GM19238 (cell line): ENCODE measurements around the gene DCP2.

Source experiments
- DNase-seq: peaks from one replicate; pipeline ENCODE4 v3.0.0; 2011; ENCODE audit warnings: low spot score; ENCODE audit not compliant: insufficient read length

Gene DCP2

DNA sequence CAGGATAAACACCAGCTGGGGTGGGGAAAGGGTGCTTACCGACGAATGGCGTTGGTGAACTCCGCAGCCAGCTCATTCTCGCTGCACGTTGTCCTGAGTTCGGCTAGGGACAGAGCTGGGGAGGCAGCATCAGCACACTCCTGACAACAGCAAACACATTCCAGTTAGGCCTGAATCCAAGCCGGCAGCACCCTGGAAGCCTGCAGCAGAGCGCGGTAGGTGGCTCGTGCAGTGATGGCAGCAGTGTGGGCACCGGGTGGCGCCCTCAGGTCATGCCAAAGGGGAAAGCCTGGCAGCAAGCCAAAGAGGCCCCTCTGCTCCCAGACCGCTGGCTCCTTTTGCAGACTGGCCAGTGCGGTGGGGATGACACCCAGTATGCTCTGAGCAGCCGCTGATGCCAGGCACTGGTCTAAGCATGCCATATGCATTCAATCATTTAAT lies 66.9 kb downstream of the DCP2 start:
- no peak for DNase-seq

- DNase-seq: no peak
Measured at GRCh38 chr5:113044776-113045465, 68.3 kb downstream of the DCP2 start.

DNA sequence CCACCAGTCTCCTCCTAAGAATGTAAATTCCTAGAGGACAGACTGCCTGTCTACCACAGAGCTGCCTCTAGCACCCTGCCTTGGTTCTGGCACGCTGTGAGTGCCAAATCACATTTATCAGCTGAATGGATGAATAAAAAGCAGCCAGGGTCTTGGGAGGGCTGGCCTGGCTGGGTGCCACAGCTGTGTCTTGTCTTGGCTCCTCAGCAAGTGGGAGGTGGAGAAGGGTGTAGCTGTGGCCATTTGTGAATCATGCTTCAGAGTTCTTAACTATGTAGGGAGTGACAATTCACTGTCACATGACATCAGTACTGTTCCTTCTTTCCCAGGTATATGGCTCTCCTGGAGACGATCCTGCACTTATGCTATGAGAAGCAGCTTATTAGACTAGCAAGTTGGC lies 70.6 kb downstream of the DCP2 start:
- DNase-seq: no peak

DNA sequence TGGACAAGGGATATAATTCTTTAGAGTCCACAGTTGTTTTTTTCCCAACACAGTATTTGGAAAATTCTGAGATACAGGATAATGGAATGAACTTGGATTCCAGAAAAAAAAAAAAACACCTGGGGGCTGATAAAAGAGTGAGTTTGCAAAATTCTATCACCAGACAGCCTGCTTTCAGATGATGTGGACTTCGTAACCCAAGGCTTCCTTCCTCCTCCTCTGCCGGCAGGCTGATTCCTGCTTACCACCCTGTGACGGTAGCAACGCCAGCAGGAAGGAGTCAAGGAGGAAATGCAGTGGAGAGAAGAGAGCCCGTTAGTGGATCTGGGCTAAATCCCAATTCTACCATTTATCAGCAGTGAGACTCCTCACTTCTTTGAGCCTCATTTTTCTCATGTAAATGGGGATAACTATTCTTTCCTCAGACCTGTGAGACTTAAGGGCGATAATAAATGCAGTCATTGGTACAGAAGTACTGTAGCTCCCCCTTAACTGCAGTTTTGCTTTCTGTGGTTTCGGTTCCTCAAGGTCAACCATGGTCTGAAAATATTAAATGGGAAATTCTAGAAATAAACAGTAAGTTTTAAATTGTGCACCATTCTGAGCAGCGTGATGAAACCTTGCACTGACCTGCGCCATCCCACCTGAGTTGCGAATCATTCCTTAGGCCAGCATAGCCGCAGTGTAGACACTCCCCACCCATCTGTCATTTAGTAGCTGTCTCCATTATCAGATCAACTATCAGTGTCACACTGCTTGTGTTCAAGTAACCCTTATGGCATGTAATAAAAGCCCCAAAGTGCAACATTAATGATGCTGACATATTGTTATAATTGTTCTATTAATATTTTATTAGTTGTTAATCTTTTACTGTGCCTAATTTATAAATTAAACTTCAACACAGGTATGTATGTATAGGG lies 71.4 kb downstream of the DCP2 start:
- peak; percentile 25 for DNase-seq

GRCh38 chr5:113048931-113049330 lies 72.3 kb downstream of the DCP2 start:
- no peak for DNase-seq

DNA sequence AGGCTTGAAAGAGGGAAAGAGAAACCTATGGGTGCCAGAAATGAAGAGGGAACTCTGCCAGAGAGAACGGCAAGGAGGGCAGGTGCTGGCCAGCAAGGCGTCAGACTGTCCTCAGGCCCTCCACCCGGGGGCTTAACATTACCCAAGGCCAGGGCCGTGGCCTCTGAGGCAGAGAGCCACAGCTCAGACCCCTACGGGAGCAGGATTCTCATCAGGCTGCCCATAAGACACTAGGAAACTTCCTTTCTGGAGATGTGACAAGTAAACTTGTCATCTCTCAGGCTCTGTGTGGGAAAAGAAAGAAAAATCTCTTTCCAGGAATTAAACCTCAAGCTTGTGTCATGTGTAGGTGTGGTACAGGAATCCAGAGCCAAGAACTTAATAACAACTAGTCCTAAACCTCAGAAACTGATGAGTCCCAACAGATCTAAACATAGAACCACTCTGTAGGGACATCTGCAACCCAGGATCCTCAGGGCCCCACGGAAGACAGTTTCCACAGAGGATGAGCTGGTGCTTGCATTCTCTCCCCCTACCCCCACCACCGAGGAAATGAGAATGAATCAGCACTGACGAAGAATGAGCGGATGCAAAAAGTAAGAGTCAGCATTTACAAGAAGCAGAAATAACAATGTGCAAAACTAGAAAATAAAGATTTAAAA lies 74.3 kb downstream of the DCP2 start:
- no peak for DNase-seq

GRCh38 chr5:113052041-113052795 lies 75.6 kb downstream of the DCP2 start:
- DNase-seq: no peak

- DNase-seq: no peak
Measured at GRCh38 chr5:113053511-113053995, 77.0 kb downstream of the DCP2 start.

DNA sequence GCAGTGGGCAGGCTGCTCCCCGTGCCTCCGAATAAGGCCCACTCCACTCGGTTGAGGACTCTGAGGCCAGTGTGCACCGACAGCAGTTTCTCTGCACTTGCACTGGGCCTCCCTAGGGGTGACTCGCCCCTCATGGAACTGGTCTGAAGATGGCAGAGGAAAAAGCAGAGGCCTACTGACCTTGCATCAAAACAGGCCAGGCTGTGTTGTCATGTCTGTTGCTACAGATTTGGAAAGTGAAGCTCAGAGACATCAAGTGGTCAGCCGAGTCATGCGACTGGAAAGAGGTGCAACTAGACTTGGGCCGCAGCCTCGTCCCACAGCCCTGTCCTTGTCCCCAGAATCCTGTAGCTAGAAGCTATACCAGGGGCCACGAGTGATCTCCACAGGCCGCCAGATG lies 78.3 kb downstream of the DCP2 start:
- no peak for DNase-seq

DNA sequence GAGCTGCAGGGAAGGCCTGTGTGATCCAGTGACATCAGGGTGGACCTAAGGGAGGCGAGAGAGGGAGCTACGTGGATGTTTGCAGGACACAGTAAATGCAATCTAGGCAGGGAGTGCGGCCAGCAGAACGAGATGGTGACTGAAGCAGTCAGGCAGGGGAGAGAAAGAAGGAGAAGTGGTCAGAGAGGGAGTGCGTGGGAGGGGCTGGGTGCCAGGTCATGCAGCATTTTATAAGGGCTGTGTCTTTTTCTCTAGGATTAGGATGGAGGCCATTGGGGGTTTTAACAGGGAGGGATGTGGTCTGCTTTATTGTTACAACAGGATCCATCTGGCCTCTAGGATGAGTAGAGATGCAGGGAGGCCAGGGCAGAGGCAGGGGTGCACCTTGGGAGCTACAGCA lies 80.4 kb downstream of the DCP2 start:
- DNase-seq: no peak

DNA sequence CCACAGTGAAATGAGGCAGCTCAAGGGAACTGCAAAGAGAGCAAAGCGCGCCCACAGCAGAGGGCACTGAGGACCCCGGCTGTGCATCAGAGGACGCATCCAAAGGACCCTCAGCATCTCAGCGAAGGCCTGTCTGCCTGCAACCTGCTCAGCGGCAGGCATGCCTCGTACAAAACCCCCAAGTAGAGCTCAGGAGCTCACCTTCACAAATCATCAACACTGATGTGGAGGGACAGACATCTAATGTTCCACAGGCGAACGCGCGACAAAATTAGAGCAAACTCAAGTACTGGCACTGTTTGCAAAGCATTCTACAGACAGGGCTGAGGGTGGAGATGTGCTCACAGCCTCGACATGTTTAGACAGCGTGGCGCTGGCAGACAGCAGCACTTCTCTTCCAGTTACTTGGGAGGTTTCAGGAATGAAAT lies 81.0 kb downstream of the DCP2 start:
- DNase-seq: no peak

DNA sequence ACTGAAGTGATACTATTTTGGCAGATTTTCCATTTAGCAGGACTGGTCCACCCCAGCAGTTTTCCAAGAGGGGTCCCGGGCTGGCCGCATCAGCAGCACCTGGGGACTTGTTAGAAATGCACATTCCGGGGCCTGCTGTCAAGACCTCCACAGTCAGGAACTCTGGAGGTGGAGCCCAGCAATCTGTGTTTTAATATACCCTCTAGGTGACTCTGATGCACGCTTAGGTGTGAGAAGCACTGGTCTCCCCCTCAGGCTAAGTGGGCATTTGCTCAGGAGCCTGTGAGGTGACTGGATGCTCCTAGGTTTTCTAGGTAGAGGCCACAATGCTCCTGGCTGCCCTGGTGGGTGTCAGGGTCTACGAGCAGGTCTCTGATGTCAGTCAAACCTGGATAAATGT lies 81.7 kb downstream of the DCP2 start:
- no peak for DNase-seq

- no peak for DNase-seq
Measured at GRCh38 chr5:113058706-113059226, 82.2 kb downstream of the DCP2 start.

DNA sequence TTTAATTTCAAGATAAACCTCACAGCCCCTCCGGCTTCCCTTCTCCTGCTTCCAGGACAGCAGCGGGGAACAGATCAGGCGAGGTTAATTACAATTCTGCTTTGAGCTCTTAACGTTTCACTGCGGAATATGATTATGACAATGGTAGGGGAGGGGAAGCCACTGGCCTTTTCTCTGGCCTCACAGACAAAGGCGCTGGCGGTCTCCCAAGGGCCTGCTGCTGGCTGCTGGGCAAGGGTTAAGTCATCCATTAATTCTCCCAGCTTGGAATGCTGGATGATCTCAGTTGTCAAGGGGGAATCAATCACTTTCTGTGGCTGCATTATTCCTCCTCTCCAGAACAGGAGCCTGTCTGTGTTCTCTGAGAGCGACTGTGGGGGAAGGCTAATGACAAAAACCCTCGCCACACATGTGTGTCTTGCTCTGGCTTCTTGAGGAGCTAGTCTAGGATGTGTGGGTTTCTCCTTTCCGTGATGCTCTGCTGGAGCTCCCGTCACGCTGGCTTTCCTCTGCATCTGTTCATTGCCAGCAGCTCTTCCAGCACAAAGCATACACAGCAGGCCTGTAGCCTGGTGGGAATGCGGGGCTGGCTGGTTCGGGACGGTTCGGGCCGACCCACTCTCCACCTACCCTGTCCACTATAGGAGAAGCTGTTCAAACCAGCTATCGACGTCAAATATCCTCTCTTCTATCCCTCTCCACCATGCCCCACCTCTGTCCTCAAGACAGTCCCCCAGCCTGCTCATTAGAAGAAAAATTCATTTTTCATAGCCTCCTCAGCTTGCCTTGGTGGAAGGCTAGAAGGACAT lies 82.8 kb downstream of the DCP2 start:
- DNase-seq: no peak

DNA sequence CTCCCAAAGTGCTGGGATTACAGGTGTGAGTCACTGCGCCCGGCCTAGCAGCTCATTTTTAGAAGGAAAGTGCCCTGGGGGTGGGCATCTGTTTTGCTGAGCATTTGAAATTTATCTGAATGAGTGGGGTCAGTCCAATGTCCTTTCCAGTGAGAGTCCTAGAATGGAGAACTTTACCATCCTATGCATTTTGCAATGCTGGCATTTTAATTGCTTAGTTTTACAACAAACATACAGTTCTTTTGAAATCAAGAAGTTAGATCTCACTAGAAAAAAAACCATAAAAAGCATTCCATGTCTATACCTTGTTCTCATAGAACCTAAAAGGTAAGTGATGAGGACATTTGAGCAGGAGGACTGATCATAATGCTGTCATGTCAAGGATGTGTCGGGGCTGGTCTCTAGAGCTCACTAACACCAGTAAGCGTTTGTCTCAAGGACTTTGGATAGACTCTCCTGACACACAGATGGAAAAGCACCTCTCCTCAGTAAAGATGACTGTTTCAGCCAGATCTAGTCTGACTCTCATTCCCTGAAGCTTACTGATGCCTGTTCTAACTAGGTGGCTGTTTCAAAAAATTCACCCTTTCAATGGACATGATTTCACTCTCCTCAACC lies 83.9 kb downstream of the DCP2 start:
- no peak for DNase-seq

DNA sequence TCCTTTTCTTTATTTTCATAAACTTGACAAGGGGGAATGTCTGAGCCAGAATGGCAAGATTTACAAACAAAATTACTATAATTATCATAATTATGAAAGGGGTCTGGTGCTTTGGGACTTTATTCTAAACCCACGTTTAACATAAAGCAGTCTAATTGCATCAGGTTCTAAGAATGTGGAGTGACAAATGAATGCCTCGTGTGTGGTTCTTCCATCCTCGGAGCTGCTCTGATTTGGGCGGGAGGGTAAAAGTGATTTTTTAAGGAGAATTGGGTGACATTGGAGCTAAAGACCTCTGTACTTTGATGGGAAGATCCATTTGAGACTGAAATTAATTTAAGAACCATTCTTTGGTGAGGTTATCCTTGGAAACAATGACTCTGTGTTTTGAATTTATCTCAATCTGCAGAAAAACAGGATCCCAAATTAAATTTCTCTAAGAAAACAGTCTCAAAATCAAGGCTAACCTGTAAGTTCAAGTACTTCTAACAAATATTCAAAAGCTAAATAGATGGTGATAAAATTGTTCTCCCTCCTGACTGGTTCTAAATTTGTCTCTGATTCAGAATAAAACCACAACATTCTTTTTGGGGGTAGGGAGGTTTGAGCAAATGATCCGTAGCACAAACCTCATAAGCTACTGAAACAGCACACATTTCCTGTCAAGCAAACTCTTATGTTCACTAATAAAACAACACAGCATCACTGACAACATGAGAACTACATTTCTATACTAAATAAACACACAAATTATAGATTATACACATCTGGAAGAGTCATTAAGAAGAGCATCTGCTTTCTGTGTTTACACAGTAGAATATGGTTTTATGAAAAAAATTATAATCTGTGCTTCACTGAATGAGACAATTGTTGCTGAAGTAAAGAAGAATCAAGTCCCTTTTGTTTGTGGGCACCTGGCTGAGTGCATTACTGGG lies 85.5 kb downstream of the DCP2 start:
- DNase-seq: no peak

GRCh38 chr5:113062869-113063508 lies 86.4 kb downstream of the DCP2 start:
- no peak for DNase-seq

- no peak for DNase-seq
Measured at GRCh38 chr5:113063927-113064326, 87.3 kb downstream of the DCP2 start.
